Activated CD8-positive, alpha-beta T cell treated with anti-CD3 and anti-CD28 coated beads for 36 hours (primary cell): Measurements from ENCODE around the gene NR2C1. TPM values are rescaled to one million over a fixed set of nuclear protein-coding genes. Genes with fewer than 3 reads are reported as not detected.

Experiments
- ATAC-seq: fragments of 200-7000 bp; cut with Tn5 transposase; one replicate; pipeline ENCODE4 v1.10.0; 2021; ENCODE audit warnings: mild to moderate bottlenecking, moderate library complexity
- CTCF ChIA-PET: fragments of 350-600 bp; sonication (Branson Sonifier 250); formaldehyde crosslinking; loops from one replicate; lab custom pipeline; 2021; ENCODE audit warnings: antibody characterized with exemption; lab: Charles Lee
- POLR2A ChIA-PET: fragments of 350-600 bp; sonication (Branson Sonifier 250); formaldehyde crosslinking; loops from one replicate; lab custom pipeline; 2021; ENCODE audit warnings: antibody characterized with exemption; lab: Charles Lee
- DNase-seq: peaks from one replicate; pipeline ENCODE4 v3.0.0-alpha.2; 2020
- H3K27ac Mint-ChIP-seq: one replicate; pipeline ENCODE4 v1.8.0; 2021; ENCODE audit warnings: mild to moderate bottlenecking, mixed read lengths
- H3K27me3 Mint-ChIP-seq: one replicate; pipeline ENCODE4 v1.8.0; 2021; ENCODE audit warnings: mixed read lengths
- H3K36me3 Mint-ChIP-seq: one replicate; pipeline ENCODE4 v1.8.0; 2021; ENCODE audit warnings: low read depth, mixed read lengths
- H3K4me1 Mint-ChIP-seq: one replicate; pipeline ENCODE4 v1.8.0; 2021; ENCODE audit warnings: low read depth, mixed read lengths
- H3K4me3 Mint-ChIP-seq: one replicate; pipeline ENCODE4 v1.8.0; 2021; ENCODE audit warnings: mild to moderate bottlenecking, moderate library complexity, mixed read lengths
- H3K9me3 Mint-ChIP-seq: one replicate; pipeline ENCODE4 v1.8.0; 2021; ENCODE audit warnings: mixed read lengths
- intact Hi-C: fragments of 100-400 bp; cut with micrococcal nuclease; formaldehyde crosslinking; loops from one replicate; pipeline ENCODE4 v1.10.0; 2022
- total RNA-seq, 2 experiments: library from RNA; stranded (reverse); gene quantifications; one replicate each; pipeline ENCODE4 v1.2.3, GENCODE V29; 2021
- TF ChIP-seq, protein P1 (sequence below): fragments of 200-600 bp; IDR thresholded peaks from one replicate; pipeline ENCODE4 v1.8.0; 2022; ENCODE audit warnings: antibody characterized with exemption, mild to moderate bottlenecking

Gene NR2C1
- total RNA-seq, 2 experiments from 2014 or later: 24.9 to 32.4 TPM

DNA sequence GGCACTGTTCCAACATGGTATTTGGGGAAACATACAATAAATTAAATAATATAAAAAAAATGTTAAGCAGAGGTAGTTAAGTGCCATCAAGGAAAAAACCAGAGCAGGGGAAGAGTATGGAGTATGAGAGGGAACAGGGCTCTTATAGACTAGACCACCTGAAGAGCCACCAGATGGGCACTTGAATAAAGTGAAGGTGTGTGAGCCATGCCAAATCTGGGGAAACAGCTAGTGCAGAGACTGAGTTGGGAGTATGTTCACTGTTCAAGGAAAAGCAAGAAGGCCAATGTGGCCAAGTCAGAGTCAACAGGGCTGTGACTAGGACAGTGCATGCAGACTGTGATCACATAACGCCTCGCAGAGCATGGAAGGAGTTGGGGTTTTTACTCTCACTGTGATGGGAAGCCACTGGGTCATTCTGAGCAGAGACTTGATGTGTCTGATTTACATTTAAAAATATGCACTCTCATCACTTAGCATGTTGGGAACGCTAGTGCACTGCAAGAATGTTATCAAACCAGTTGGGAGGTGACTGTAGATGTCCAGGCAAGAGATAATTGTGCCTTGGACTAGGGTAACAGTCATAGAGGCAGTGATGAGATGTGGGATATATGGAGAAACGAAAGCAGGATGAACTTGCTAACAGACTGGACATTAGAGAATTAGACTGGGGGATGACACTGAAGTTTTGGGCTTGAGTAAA lies 95.5 kb downstream of the NR2C1 start:
- peaks cover 7% of the 10 kb centered on the region for H3K36me3 Mint-ChIP-seq
- no peak overlapping the region for H3K4me3 Mint-ChIP-seq
- no peak overlapping the region for H3K27ac Mint-ChIP-seq
- TF ChIP-seq, protein P1, sequence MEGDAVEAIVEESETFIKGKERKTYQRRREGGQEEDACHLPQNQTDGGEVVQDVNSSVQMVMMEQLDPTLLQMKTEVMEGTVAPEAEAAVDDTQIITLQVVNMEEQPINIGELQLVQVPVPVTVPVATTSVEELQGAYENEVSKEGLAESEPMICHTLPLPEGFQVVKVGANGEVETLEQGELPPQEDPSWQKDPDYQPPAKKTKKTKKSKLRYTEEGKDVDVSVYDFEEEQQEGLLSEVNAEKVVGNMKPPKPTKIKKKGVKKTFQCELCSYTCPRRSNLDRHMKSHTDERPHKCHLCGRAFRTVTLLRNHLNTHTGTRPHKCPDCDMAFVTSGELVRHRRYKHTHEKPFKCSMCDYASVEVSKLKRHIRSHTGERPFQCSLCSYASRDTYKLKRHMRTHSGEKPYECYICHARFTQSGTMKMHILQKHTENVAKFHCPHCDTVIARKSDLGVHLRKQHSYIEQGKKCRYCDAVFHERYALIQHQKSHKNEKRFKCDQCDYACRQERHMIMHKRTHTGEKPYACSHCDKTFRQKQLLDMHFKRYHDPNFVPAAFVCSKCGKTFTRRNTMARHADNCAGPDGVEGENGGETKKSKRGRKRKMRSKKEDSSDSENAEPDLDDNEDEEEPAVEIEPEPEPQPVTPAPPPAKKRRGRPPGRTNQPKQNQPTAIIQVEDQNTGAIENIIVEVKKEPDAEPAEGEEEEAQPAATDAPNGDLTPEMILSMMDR: no peak
- POLR2A ChIA-PET: no interaction called here
- CTCF ChIA-PET: no interaction called here
- no peaks in the 10 kb centered on the region for H3K27me3 Mint-ChIP-seq
- ATAC-seq (no peak), DNase-seq (no peak)
- H3K9me3 Mint-ChIP-seq: no peaks in the 10 kb centered on the region
- H3K4me1 Mint-ChIP-seq: peaks cover 21% of the 10 kb centered on the region
- intact Hi-C loops: no loop called here

DNA sequence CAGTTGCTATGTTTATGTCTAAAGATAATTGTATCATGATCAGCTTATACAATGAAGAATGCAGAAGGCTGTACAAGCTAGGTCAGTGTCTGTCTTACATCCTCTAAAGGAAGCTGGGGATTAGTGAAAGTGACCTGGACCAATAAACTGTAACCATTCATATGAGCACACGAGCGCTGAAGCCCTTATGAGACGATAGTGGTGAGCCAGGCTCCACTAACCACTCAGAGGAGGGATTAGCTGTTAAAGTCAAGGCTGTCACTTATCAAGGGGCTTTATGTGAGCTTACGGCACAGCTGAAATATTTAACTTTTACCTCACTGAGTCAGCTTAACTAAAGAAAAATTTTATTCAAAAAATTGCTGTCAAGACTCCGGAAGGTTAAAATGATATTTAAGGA lies 100.2 kb downstream of the NR2C1 start:
- Mint-ChIP-seq H3K36me3 (peaks cover 18% of the 10 kb centered on the region), H3K27me3 (no peaks in the 10 kb centered on the region), H3K4me1 (peaks cover 11% of the 10 kb centered on the region), H3K9me3 (no peaks in the 10 kb centered on the region), H3K4me3 (no peak overlapping the region), H3K27ac (no peak overlapping the region)
- CTCF ChIA-PET: interaction anchor here (1.2 to 1.7 kb wide), 2 partner anchors 12 to 13 kb away, joined by 3 to 4 read pairs; no protein-coding TSS in a partner anchor
- intact Hi-C loops: no loop called here
- DNase-seq (no peak), ATAC-seq (no peak)
- POLR2A ChIA-PET: interaction anchor here (0.5 to 1.1 kb wide), 3 partner anchors 9 to 61 kb away, joined by 3 to 4 read pairs (median 3); no protein-coding TSS in a partner anchor
- TF ChIP-seq, protein P1: no peak

DNA sequence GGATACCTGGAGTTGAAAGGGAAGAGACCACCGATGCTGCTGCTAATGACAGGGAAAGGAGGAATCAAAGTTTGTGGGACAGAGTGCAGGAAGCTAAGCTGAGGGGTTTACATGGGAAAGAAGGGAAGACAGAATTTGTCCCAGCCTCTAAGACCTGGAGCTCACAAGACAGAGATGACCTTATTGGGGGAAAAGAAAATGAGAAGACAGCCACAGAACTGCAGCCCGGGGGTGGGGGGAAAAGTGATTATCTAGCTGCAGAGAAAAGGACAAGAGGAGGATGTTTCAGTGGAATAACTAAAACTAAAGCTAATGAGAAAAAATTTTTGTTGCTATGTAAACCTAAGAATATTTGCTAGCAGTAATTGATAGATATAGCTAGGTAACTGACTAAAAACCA lies 100.6 kb downstream of the NR2C1 start:
- no peak overlapping the region for H3K27ac Mint-ChIP-seq
- peaks cover 18% of the 10 kb centered on the region for H3K36me3 Mint-ChIP-seq
- H3K4me3 Mint-ChIP-seq: no peak overlapping the region
- peaks cover 6% of the 10 kb centered on the region for H3K4me1 Mint-ChIP-seq
- DNase-seq (no peak), ATAC-seq (no peak)
- ChIA-PET CTCF (interaction anchor here (1.2 to 1.7 kb wide), 2 partner anchors 12 to 13 kb away, joined by 3 to 4 read pairs; no protein-coding TSS in a partner anchor), POLR2A (interaction anchor here (1.0 to 1.1 kb wide), 2 partner anchors 10 to 15 kb away, joined by 3 to 4 read pairs; no protein-coding TSS in a partner anchor)
- no peaks in the 10 kb centered on the region for H3K9me3 Mint-ChIP-seq
- TF ChIP-seq, protein P1: no peak
- H3K27me3 Mint-ChIP-seq: no peaks in the 10 kb centered on the region
- intact Hi-C loops: no loop called here

DNA sequence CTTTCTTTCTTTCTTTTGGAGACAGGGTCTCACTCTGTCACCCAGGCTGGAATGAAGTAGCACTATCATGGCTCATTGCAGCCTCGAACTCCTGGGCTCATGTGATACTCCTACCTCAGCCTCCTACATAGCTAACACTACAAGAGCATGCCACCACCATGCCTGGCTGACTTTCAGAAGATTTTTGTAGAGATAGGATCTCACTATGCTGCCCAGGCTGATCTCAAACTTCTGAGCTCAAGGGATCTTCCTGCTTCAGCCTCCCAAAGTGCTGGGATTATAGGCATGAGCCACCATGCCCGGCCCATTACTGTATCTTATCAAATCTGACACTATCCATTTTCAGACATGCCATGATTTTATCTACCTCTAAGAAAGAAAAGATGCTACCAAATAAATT lies 101.5 kb downstream of the NR2C1 start:
- intact Hi-C loops: no loop called here
- POLR2A ChIA-PET: interaction anchor here (1.0 kb wide), 1 partner anchor 16 kb away, joined by 3 read pairs; no protein-coding TSS in a partner anchor

More for the DNA sequence above, 101.5 kb downstream of the NR2C1 start:
- Mint-ChIP-seq H3K4me3 (no peak overlapping the region), H3K4me1 (peaks cover 5% of the 10 kb centered on the region), H3K9me3 (no peaks in the 10 kb centered on the region), H3K27ac (no peak overlapping the region), H3K27me3 (no peaks in the 10 kb centered on the region), H3K36me3 (peaks cover 18% of the 10 kb centered on the region)
- TF ChIP-seq, protein P1: no peak
- ATAC-seq (no peak), DNase-seq (no peak)
- CTCF ChIA-PET: interaction anchor here (1.2 to 1.7 kb wide), 2 partner anchors 11 to 14 kb away, joined by 3 to 4 read pairs; no protein-coding TSS in a partner anchor
